Cardiac septum (tissue), 1 donor: Measurements from ENCODE around the gene FOXO3. TPM values are rescaled to one million over a fixed set of nuclear protein-coding genes. Genes with fewer than 3 reads are reported as not detected.

Source experiments
- DNase-seq: peaks from one replicate; pipeline ENCODE4 v3.0.0-alpha.2; 2020; ENCODE audit warnings: low spot score
- intact Hi-C: fragments of 100-400 bp; cut with DNase I; formaldehyde crosslinking; loops from one replicate; pipeline ENCODE4 v1.14.0; 2022
- total RNA-seq: library from RNA; stranded (reverse); fragmentation: NEBNext Ultra II Directional; extraction: Animal tissue kit (Norgen Biotek cat#: 25700); gene quantifications from one replicate; pipeline ENCODE4 v1.2.1, GENCODE V29; 2021
- donor health status: DM: no; HTN: no; CAD: no.

The FOXO3 gene
- total RNA-seq, 1 donor from 2014 or later = 32.1 TPM

DNA sequence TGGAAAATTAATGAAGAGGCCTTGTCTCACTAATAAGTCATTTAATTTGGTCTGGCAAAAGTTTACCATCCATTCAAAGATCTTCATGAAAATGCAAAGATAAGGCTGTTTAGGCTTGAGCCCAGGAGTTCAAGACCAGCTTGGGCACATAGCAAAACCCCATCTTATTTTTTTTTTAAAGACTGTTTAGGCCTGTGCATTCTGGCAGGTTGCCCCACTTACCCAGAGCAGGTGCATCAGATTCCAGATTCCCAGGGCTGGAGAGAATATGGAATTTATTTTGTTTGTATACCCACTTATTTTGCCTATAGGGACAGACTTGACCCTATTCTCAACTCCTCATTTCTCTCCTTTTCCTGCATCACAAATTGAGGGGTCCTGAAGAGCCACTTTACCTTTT lies 5.7 kb downstream of the FOXO3 start:
- DNase-seq = no peak
- intact Hi-C loops = loop anchor here (5.0 to 10.0 kb wide), 3 partner anchors 36 to 818 kb away; partner anchors contain the start of gene CD164

DNA sequence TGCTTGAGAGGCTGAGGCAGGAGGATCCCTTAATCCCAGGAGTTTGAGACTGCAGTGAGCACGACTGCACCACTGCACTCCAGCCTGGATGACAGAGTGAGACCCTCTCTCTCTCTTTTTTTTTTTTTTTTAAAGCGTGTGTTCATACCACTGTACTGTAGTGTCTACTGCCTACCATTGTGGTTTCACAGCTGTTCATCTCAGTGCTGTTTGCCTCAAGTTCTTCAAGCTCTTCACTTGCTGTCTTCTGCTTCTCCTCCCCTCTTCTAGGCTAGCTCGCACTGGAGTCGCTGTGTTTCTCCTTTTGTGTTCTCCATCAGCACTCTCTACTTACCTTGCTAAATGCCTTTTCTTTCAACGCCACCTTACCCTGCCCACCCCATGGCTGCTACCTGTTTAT lies 7.4 kb downstream of the FOXO3 start:
- DNase-seq = no peak
- intact Hi-C loops = loop anchor here (5.0 to 10.0 kb wide), 3 partner anchors 34 to 817 kb away; partner anchors contain the start of gene CD164

DNA sequence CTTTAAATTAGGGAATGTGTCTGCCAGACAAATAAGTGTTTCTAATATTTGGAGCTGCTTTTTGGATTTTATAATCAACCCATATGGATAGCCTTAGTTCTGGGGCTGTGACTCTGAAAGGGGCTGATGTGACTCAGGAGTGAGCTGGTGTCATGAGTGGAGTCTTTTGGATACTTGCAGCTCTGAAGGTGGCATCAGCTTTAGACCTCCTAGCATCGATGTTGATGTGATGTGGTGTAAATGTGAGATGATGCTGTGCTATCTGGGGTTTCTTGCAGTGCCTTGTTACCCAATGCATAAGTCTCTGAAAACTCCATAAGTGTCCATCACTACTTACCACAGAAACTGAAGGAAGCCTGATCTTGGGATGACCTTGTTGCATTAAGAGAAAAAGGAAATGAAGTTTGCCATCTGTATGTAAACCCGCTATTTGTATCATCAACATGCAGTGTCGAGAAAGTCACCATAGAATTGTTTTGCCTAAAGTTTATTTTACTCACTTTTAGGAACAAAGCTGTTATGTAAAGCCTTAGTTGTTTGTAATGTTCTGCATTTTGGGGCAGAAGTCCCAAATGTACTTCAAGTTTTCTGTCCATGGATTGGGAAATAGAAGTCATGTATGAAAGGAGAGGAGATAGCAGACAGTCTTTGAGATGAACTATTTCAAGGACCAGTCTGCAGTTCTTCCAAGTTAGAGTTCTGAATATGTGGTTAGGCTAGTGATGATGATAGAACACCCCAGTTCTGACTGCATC lies 8.0 kb downstream of the FOXO3 start:
- DNase-seq = no peak
- intact Hi-C loops = loop anchor here (5.0 to 10.0 kb wide), 3 partner anchors 34 to 816 kb away; partner anchors contain the start of gene CD164

DNA sequence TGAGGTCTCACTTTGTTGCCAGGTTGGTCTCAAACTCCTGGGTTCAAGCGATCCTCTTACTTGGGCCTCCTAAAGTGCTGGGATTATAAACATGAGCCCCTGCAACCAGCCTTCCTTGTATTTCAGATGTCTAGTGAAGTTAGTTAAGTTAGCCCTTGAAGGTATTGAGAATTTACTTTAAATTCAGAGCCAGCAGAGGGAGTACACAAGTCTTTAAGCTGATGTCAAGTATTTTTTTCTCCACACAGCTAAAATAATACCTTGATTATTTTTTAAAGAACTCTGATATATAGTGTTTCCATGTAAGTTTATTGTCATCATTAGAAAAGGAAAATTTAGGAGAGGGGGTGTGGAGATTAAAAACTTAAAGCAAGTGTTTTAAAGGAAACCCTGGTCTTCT lies 9.8 kb downstream of the FOXO3 start:
- intact Hi-C loops = no loop called here
- DNase-seq = no peak

GRCh38 chr6:108574457-108575141 lies 13.9 kb downstream of the FOXO3 start:
- no peak for DNase-seq
- intact Hi-C loops = no loop called here

- intact Hi-C loops = no loop called here
Measured at GRCh38 chr6:108575905-108576494, 15.3 kb downstream of the FOXO3 start.

DNA sequence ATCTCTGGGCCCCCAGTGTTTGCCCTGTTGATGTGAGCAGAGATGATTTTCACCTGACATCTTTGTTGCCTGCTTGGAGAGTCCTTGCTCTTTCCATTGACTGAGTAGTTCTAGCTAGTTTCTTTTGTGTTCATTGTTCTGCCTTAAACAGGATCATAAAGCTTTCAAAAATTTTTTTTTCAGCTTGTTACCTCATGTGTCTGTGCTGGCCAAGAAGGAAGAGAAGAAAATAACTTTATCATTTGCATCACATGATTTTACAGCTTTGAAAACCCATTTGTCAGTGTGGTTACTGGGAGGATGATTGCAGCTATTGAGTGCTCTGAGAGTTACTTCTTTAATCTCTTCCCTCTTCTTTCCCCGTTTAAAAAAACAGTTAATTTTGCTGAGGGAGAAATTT lies 16.0 kb downstream of the FOXO3 start:
- intact Hi-C loops = no loop called here
- no peak for DNase-seq

More at GRCh38 chr6:108575905-108576494, 15.3 kb downstream of the FOXO3 start:
- DNase-seq = no peak

GRCh38 chr6:108578166-108578565 lies 17.4 kb downstream of the FOXO3 start:
- intact Hi-C loops = no loop called here
- no peak for DNase-seq

- DNase-seq = no peak
- intact Hi-C loops = no loop called here
Measured at GRCh38 chr6:108578595-108579327, 18.0 kb downstream of the FOXO3 start.

- intact Hi-C loops = no loop called here
- no peak for DNase-seq
Measured at GRCh38 chr6:108579328-108579721, 18.6 kb downstream of the FOXO3 start.

DNA sequence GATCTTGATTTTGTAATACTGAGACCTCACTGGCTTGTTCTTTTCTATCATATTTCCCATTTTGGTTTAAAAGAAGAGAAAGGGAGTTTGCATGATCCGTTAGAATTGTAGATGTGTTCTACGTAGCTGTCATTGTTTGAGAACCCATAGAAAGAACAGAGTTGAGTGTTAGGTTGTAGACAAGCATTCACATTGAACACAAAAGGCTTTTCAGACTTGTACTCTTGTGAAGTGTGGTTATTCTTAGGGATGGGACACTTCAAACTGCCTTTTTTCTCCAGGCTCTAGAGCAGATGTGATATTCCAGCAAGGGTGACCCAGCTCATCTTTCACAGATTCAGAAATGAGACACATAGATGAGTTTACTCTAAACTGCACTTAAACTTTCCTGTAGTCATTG lies 19.9 kb downstream of the FOXO3 start:
- no peak for DNase-seq
- intact Hi-C loops = no loop called here

GRCh38 chr6:108581237-108581931 lies 20.7 kb downstream of the FOXO3 start:
- intact Hi-C loops = no loop called here
- no peak for DNase-seq

DNA sequence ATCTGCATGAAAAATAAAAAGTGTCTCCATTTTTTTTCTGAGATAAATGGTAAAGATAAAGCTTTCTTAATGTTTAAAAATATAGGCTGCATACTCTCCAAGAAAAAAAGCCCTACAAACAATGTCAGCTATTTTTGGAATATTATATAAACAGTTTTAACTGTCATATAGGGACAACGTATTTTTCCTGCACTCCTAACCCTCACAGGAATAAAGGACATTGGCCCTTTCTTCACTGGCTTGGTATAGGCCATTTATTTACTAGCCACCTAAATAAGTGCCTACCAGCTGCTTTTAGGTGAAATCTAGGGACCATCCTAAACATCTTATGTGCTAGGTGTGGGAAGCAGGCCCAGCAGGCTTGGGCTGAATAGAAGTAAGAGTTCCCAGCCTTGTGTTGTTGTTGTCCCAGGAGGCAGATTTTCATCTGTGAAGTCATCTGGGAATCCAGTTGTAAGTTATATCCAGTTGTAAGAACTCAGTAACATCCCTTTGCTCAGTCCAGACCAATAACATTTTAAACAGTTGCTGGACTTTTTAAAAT lies 21.3 kb downstream of the FOXO3 start:
- no peak for DNase-seq
- intact Hi-C loops = no loop called here

- intact Hi-C loops = no loop called here
- DNase-seq = no peak
Measured at GRCh38 chr6:108582618-108583017, 21.9 kb downstream of the FOXO3 start.

GRCh38 chr6:108584323-108584722 lies 23.6 kb downstream of the FOXO3 start:
- DNase-seq = no peak
- intact Hi-C loops = no loop called here

DNA sequence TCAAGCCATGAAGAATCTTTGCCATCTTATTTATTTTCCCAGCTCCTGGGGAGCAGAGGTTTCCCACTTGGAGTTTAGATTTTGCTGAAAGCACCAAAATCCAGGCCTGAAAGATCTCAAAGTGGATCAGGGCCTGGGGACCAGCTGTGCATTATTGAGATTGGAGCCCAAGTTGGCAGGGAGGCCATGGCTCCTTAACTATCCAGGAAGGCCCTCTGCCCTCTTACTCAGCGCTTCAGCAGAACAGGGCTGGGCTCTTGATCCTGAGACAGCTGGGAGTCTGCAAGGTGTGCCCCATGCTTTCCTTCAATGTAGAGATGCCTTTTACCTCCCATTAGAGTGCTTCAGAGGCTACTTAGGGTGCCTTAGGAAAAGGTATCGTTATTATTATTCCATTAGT lies 24.6 kb downstream of the FOXO3 start:
- DNase-seq = no peak
- intact Hi-C loops = no loop called here

DNA sequence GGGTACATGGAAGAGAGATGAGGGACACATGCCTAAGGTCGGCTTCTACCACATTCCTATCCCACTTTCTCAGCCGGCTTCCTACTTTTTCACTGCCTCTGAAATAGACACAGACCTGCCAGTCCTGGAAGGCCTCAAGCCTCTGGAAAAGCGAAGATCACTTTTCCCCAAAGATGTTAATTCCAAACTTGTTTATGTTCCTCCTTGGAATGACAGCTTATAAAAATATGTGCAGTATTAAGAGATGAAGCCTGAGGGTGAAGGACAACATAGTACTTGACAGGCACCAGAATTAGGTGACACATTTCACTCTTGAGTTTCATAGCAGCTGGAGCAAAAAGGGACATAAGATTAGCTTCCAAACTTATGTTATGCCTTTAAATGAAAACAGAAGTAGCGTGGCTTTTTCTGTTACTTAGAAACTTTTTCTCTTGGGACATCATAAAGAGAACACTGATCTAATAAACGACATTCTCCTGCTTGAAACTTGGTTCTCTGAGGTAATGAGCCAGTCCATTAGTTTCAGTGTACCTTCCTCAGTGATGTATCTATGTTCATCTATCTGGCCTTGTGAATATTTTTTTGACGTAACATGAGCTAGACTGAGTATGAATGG lies 25.3 kb downstream of the FOXO3 start:
- intact Hi-C loops = no loop called here
- no peak for DNase-seq

DNA sequence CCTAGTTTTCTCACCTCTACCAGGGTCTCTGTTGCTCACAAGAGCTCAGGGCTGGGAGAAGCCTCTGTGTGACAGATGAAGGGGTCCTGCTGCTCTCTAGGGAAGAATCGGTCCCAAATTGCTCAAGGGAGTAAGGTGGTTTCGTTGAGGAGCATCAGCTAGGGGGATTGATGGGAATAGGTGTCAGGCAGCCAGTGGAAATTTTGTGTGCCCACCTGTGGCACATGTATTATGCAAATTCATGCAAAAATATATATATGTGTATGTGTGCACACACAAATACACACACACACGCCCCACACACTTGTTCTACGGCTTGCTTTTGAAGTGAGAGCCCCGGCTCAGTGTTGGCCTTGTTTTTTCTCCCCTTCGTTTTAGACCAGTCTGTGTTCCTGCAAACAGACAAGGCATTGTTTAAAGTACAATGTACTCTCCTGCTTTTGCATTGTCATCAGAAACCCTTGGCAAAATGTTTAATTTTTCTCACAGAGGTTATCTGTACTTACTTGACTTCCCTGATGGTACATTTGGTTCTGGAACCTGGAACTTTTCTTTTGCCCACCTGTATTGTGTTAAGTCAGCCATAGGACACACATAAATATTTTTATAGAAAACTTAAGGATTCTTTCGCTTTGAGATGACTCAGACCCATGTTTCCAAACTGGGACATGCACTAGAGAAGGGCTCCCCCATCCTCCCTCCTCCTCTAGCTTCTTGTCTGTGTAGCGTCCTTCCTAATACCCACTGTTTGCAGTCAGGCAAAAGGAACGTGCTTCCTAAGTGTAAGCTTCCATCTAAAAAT lies 26.7 kb downstream of the FOXO3 start:
- DNase-seq = no peak
- intact Hi-C loops = no loop called here
